Esophagus muscularis mucosa (tissue), 4 donors: Measurements from ENCODE around the gene PRKACG. TPM values are rescaled to one million over a fixed set of nuclear protein-coding genes. Genes with fewer than 3 reads are reported as not detected.
"Not testable (repeated sequence)": the region's sequence is repeated elsewhere in the genome, so short reads cannot be mapped to it uniquely, and the experiment has no call there.

ENCODE experiments used
- DNase-seq: peaks from one replicate; pipeline ENCODE4 v3.0.0-alpha.2; 2017; ENCODE audit errors: extremely low spot score
- H3K27ac ChIP-seq, 4 donors: fragments of 200-600 bp; sonication (generic); replicated peaks in 1 of 4; 1 replicate in 3 of 4; 2 replicates in 1 of 4; pipeline ENCODE4 v1.5.1; 2016 to 2019; ENCODE audit warnings: mild to moderate bottlenecking in 1 of 4
- H3K27me3 ChIP-seq, 4 donors: fragments of 200-600 bp; sonication (generic); one replicate each; pipeline versions ENCODE4 v1.5.1 to v1.6.0; 2016 to 2019
- H3K36me3 ChIP-seq, 4 donors: fragments of 200-600 bp; sonication (generic); one replicate each; pipeline ENCODE4 v1.5.1; 2016 to 2019
- H3K4me1 ChIP-seq, 4 donors: fragments of 200-600 bp; sonication (generic); one replicate each; pipeline ENCODE4 v1.5.1; 2016 to 2019
- H3K4me3 ChIP-seq, 4 donors: fragments of 200-600 bp; sonication (generic); 1 replicate in 2 of 4; 2 replicates in 2 of 4; pipeline ENCODE4 v1.5.1; 2016 to 2019; ENCODE audit warnings: mild to moderate bottlenecking in 4 of 4, moderate library complexity in 1 of 4
- H3K9me3 ChIP-seq, 4 donors: fragments of 200-600 bp; sonication (generic); 1 replicate in 3 of 4; 2 replicates in 1 of 4; pipeline ENCODE4 v1.5.1; 2016 to 2019
- EP300 ChIP-seq: sonication (generic); formaldehyde crosslinking; IDR thresholded peaks from one replicate; pipeline ENCODE4 v1.6.1; 2017; ENCODE audit warnings: antibody characterized with exemption
- POLR2A ChIP-seq: fragments of 450-650 bp; IDR thresholded peaks from one replicate; pipeline ENCODE4 v1.6.1; 2017; ENCODE audit warnings: antibody characterized with exemption, moderate library complexity, mild to moderate bottlenecking, low read depth
- POLR2AphosphoS5 ChIP-seq, 2 donors: sonication (generic); formaldehyde crosslinking; IDR thresholded peaks; one replicate each; pipeline ENCODE4 v1.6.1; 2017; ENCODE audit warnings: antibody characterized with exemption in 2 of 2
- WGBS: methylation state at CpG from one replicate; pipeline ENCODE4 v1.1.5; 2018; 5-methylcytosine and 5-hydroxymethylcytosine counted together
- intact Hi-C: fragments of 100-400 bp; cut with DNase I; formaldehyde crosslinking; loops from one replicate; pipeline ENCODE4 v1.15.1; 2023
- total RNA-seq, 4 donors: library from RNA; depleted of rRNA; stranded (reverse); fragments of >200 nt; gene quantifications; one replicate each; pipeline versions ENCODE4 v1.1.0 to v1.2.1, GENCODE V29; 2016
- TF ChIP-seq, protein P1 (sequence below), 3 experiments: fragments of 200-600 bp in 2 of 3; fragments of 450-650 bp in 1 of 3; sonication (generic) in 2 of 3; IDR thresholded peaks; one replicate each; pipeline ENCODE4 v1.5.1; 2017 to 2019; ENCODE audit warnings: antibody characterized with exemption in 3 of 3, mild to moderate bottlenecking in 2 of 3, moderate library complexity in 1 of 3

Gene PRKACG
- total RNA-seq, 4 donors from 2014 or later = not detected

DNA sequence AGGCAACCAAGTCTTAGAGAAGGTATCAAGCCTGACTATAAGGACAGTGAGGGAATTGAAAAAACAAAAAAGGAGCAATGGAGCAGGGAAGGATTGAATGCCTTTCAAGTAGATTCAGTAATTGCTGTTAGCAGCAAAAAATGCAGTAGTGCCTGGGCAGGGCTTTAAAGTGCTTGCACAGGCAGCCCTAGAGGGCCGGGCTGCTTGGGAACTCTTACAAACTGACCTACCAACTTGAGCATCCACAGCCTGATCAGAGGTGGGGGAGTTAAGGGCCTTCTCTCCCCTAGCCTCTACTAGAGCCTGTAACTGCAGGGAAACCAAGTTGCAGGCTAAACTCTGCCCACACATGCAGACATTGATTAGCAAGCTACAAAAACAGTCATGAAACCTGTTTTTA is 41.1 kb upstream of the PRKACG start:
- Histone ChIP-seq H3K27ac (peak overlapping the region in 1 of 4 donors; percentile 17), H3K27me3 (no peaks in the 10 kb centered on the region), H3K4me3 (no peak overlapping the region), H3K9me3 (no peaks in the 10 kb centered on the region), H3K36me3 (peaks cover 0 to 28% (median 11%) of the 10 kb centered on the region in 4 donors), H3K4me1 (peaks cover 0 to 21% (median 16%) of the 10 kb centered on the region in 4 donors)
- no peak for TF ChIP-seq POLR2AphosphoS5 (IDR thresholded peaks at IDR 0.05)
- no peak for TF ChIP-seq EP300
- TF ChIP-seq, protein P1, sequence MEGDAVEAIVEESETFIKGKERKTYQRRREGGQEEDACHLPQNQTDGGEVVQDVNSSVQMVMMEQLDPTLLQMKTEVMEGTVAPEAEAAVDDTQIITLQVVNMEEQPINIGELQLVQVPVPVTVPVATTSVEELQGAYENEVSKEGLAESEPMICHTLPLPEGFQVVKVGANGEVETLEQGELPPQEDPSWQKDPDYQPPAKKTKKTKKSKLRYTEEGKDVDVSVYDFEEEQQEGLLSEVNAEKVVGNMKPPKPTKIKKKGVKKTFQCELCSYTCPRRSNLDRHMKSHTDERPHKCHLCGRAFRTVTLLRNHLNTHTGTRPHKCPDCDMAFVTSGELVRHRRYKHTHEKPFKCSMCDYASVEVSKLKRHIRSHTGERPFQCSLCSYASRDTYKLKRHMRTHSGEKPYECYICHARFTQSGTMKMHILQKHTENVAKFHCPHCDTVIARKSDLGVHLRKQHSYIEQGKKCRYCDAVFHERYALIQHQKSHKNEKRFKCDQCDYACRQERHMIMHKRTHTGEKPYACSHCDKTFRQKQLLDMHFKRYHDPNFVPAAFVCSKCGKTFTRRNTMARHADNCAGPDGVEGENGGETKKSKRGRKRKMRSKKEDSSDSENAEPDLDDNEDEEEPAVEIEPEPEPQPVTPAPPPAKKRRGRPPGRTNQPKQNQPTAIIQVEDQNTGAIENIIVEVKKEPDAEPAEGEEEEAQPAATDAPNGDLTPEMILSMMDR (IDR thresholded peaks at IDR 0.05) = no peak
- no peak for TF ChIP-seq POLR2A
- WGBS = 55% methylated on average over 1 of the region's 1 CpG
- intact Hi-C loops = loop anchor here (1.0 to 10.0 kb wide), 3 partner anchors 70 to 138 kb away; no protein-coding TSS in a partner anchor
- DNase-seq = no peak

DNA sequence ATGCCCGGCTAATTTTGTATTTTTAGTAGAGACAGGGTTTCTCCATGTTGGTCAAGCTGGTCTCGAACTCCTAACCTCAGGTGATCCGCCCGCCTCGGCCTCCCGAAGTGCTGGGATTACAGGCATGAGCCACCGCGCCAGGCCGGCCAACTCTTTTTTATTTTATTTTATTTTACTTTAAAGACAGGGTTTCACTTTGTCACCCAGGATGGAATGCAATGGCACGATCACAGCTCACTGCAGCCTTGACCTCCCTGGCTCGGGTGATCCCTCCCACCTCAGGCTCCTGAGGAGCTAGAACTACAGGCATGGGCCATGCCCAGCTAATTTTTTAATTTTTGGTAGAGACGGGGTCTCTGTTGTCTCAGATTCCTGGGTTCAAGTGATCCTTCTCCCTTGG is 37.0 kb upstream of the PRKACG start:
- not testable (repeated sequence) for DNase-seq, H3K9me3 ChIP-seq, H3K27ac ChIP-seq, H3K4me3 ChIP-seq, H3K27me3 ChIP-seq
- intact Hi-C loops = loop anchor here (10.0 kb wide), 1 partner anchor 74 kb away; no protein-coding TSS in a partner anchor
- H3K36me3 ChIP-seq = peaks cover 0 to 57% (median 42%) of the 10 kb centered on the region in 4 donors
- peaks cover 3 to 28% (median 16%) of the 10 kb centered on the region in 4 donors for H3K4me1 ChIP-seq
- 91% methylated on average over 12 of the region's 12 CpGs for WGBS

DNA sequence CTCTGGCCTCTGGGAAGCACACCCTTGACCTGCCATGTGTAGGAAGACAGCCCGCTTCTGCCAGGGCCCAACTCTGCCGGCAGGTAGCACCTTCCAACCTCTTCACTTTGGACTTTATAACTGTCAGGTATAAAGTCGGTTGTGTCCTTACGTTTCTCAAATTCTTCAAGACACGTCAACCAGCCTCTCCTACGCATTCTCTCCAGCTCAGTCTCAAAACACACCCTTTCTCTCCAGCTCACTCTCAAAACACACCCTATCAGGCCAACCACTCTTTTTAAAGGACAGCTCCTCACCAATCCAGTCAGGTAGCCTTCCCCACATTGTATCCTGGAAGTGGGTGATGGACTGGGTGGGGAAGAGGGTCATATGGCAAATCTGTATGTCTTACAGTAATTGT is 35.2 kb upstream of the PRKACG start:
- 86% methylated on average over 6 of the region's 6 CpGs for WGBS
- Histone ChIP-seq H3K27ac (no peak overlapping the region), H3K4me3 (no peak overlapping the region), H3K36me3 (peaks cover 0 to 52% (median 40%) of the 10 kb centered on the region in 4 donors), H3K4me1 (peaks cover 11 to 22% (median 16%) of the 10 kb centered on the region in 4 donors), H3K27me3 (no peaks in the 10 kb centered on the region), H3K9me3 (no peaks in the 10 kb centered on the region)
- intact Hi-C loops = loop anchor here (10.0 kb wide), 1 partner anchor 266 kb away; no protein-coding TSS in a partner anchor
- no peak for TF ChIP-seq POLR2A
- TF ChIP-seq, protein P1 (IDR thresholded peaks at IDR 0.05) = no peak
- TF ChIP-seq EP300 = no peak
- TF ChIP-seq POLR2AphosphoS5 (IDR thresholded peaks at IDR 0.05) = no peak
- DNase-seq = no peak

DNA sequence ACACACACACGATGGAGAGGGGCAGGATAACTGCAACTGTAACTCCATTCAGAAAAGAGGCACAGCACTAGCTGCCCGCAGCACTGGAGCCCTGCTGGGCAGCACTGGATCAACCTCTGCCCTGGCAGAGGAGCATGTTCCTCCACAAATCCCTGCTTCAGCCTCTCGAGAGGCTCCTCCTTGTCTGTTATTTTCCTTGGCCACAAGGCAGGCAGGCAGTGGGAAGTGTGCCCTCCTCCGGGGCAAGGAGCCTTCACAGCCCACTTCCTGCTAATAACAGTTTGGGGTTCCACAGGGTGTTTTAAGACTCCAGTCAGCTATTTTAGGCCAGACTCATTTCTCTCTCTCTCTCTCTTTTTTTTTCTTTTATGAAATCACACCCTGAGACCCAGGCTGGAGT is 33.5 kb upstream of the PRKACG start:
- Histone ChIP-seq H3K9me3 (no peaks in the 10 kb centered on the region), H3K4me3 (no peak overlapping the region), H3K27ac (no peak overlapping the region), H3K36me3 (peaks cover 0 to 48% (median 35%) of the 10 kb centered on the region in 4 donors), H3K27me3 (no peaks in the 10 kb centered on the region), H3K4me1 (peaks cover 10 to 29% (median 19%) of the 10 kb centered on the region in 4 donors)
- WGBS = 41% methylated on average over 4 of the region's 4 CpGs
- TF ChIP-seq EP300 (no peak), POLR2AphosphoS5 (IDR thresholded peaks at IDR 0.05) (no peak), POLR2A (no peak)
- TF ChIP-seq, protein P1 (IDR thresholded peaks at IDR 0.05) = no peak
- DNase-seq = no peak
- intact Hi-C loops = loop anchor here (10.0 kb wide), 1 partner anchor 267 kb away; no protein-coding TSS in a partner anchor

DNA sequence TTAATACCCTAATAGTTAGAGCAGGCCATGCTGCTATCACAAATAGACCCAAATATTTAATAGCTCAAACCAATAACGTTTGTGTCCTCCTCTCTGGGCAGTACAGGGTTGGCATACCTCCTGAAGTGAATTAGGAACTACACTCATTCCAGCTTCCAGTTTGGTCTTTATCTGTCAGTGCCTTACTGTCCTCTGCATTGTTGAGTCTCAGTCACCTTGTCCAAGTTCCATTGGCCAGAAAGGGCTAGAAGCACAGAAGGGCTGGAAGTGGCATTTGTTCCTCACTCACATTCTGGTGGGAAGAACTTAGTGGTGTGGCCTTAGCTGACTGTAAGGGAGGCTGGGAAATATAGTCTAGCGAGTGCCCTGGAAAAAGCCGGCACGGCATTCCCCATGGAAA is 32.8 kb upstream of the PRKACG start:
- no peak overlapping the region for H3K27ac ChIP-seq
- no peak for TF ChIP-seq POLR2A
- no peak for TF ChIP-seq POLR2AphosphoS5 (IDR thresholded peaks at IDR 0.05)
- TF ChIP-seq EP300 = no peak
- TF ChIP-seq, protein P1 (IDR thresholded peaks at IDR 0.05) = no peak
- H3K4me1 ChIP-seq = peaks cover 10 to 34% (median 19%) of the 10 kb centered on the region in 4 donors
- DNase-seq = no peak
- no peaks in the 10 kb centered on the region for H3K27me3 ChIP-seq
- H3K36me3 ChIP-seq = peaks cover 0 to 48% (median 35%) of the 10 kb centered on the region in 4 donors
- no peak overlapping the region for H3K4me3 ChIP-seq
- 46% methylated on average over 1 of the region's 4 CpGs for WGBS
- H3K9me3 ChIP-seq = no peaks in the 10 kb centered on the region
- intact Hi-C loops = loop anchor here (10.0 kb wide), 1 partner anchor 268 kb away; no protein-coding TSS in a partner anchor
